Eye (tissue), 1 donor: ENCODE measurements around the gene FGF19.

Source experiments
- DNase-seq: peaks from one replicate; pipeline ENCODE4 v3.0.0-alpha.2; 2015

The FGF19 gene

GRCh38 chr11:69667619-69668604, 35.9 kb downstream of the FGF19 start:
- DNase-seq, result no peak

GRCh38 chr11:69666752-69667536, 36.9 kb downstream of the FGF19 start:
- no peak for DNase-seq

- no peak for DNase-seq
Measured at GRCh38 chr11:69666261-69666660, 37.6 kb downstream of the FGF19 start.

- DNase-seq, result no peak
Measured at GRCh38 chr11:69665669-69666068, 38.2 kb downstream of the FGF19 start.

DNA sequence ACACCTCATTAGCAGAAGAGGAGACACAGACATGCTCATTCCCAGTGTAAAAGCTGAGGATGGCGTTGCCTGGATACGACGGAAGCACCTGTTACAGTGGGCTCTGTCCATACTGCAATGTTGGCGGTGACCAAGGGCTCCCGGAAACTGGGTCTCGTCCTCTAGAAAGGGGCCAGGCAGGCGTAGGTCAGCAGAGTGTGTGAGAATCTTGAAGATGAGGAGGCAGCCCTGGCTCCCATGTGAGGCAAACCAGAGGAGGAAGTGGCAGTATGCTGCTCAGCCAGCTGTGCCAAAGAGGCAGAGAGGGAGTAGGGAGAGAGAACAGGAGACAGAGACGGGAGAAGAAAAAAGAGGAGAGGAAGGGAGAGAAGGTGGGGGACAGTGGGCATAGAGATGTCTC, 38.9 kb downstream of the FGF19 start:
- DNase-seq, result no peak

- DNase-seq, result no peak
Measured at GRCh38 chr11:69664103-69664775, 39.6 kb downstream of the FGF19 start.

- DNase-seq, result no peak
Measured at GRCh38 chr11:69663326-69663725, 40.5 kb downstream of the FGF19 start.

DNA sequence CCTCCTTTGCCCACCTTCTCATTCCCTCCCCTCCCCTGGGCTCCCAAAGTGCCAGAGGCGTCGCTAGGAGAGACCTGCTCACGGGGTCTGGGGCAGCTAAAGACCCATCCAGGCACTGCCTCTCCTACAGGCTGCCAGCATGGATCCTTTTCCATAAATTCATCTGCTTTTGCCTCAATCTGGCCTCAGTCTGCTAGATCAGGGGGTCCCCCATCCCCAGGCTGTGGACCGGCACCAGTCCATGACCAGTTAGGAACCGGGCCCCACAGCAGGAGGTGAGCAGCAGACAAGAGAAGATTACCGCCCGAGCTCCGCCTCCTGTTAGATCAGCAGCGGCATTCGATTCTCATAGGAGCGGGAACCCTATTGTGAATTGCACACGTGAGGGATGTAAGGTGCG, 41.0 kb downstream of the FGF19 start:
- no peak for DNase-seq

- DNase-seq, result no peak
Measured at GRCh38 chr11:69662021-69662698, 41.7 kb downstream of the FGF19 start.

- DNase-seq, result no peak
Measured at GRCh38 chr11:69661413-69661715, 42.5 kb downstream of the FGF19 start.

DNA sequence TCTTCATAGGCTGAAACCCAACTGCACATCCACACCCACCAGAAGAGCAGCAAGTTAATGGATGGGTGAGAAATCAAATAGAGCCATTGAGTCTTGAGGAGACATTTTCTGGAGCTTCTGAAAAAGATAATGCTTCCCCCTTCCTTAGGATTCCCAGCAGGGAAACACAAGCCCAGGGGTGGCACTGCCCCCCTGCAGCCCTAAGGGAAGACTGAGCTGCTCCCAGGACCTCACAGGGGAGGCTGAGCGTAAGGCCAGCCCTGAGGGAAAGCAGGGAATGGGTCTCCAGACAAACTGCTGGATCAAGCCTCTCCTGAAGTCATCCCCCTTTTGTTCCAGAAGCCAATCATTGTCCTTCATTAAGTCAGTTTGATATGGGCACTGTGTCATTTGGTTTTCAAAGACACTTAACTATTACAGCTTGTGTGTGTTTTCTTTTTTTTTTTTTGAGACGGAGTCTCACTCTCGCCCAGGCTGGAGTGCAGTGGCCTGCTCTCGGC, 43.8 kb downstream of the FGF19 start:
- no peak for DNase-seq

DNA sequence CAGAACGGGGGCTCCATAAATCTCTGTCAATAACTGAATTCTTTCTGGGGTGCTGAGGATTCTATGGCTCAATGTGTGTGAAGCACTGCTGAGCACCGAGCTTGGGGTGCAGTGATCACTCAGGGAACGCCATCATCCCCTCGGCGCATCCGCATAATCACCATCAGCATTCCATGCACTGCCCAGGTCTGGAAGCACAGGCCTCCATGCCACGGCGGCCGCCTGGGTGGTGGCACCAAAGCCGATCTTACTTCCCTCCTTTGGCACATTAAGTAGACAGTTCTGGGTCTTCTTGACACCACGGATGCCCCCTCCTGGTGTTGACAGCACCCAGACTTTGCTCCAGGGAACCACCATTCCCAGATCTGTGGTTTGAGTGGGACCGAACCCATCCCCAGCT, 44.2 kb downstream of the FGF19 start:
- DNase-seq, result no peak

- DNase-seq, result no peak
Measured at GRCh38 chr11:69658626-69659450, 45.0 kb downstream of the FGF19 start.

DNA sequence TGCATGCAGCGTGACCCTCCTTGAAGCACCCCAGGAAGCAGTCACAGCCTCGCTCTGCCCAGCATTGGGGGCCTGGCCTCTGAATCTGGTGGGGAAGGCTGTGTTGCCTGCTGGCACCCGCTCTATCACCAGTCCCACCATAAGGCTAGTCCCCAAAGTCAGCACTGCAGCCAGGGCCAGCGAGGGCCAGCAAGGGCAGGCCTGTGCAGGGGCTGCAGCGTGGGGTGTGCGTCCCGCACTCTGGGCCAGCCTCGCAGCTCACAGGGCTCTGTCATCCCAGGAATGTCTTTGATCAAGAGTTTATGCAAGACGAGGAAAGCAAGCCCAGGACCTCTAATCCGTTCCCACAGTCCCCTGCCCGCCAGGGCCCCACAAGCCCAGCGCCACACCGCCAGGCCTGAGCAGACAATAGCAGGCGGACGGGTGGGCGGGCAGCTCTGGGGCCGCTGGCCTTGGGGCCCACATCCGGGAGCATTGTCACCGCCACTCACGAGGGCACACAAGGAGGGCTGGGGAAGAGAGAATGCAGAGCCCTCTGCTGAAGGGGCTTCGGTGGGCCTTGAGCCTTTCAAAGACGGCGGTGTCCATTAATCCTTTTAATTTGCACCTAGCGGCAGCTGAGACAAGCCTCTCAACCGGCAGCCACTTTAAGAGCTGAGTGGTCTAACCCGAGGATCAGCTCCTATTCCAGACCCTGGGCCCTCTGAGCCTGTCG, 45.8 kb downstream of the FGF19 start:
- DNase-seq, result peak; percentile 91

DNA sequence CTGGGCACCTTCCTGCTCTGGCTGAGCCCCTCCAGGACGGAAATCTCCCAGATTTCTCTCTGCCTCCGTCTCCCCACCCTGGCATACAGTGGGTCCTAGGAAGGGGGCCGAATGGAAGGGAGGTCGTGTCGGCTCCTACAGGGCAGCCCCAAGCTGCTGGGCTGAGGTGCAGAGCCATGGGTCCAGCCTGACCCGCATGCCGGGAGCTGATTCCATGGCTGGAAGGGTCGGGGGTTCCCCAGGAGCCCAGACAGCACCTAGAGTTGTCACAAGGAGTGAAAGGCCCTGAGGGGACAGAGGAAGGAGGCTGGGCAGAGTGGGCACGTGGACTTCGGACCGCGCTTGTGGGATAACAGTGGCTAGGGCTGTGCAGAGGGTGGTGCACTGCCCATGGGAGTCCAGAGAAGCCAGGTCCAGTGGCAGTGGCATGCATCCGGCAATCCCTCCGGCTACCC, 46.3 kb downstream of the FGF19 start:
- no peak for DNase-seq

DNA sequence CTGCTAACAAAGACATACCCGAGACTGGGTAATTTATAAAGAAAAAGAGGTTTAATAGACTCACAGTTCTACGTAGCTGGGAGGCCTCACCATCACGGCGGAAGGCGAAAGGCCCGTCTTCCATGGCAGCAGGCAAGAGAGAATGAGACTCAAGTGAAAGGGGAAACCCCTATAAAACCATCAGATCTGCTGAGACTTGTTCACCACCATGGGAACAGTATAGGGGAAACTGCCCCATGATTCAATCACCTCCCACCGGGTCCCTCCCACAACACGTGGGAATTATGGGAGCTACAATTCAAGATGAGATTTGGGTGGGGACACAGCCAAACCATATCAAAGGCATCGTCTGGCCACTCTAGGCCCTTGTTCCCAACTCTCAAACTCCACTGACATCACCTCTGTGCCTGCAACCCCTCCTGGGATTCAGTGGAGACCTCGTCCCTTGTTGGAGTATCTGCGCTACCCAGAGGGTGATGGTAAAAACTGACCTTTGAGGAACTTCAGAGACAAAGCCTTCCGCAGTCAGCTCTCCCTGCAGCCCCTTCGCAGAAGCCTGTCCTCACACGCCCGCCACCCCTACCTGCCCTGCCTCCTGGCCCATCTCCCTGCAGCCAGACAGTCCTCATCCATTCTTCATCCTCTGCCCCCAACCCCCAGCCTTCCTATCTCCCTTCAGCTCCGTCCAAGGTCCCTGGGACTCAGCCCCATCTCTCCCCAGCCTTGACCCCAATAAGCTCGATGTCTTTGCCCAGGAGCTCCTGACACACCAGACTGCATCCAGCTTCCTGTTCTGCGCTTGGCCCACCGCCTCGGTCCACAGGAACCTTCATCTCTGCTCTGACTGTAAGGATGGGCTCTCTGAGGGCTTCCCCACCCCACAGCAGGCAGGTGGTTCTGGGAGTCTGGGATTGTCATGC, 47.0 kb downstream of the FGF19 start:
- peak; percentile 46 for DNase-seq

- DNase-seq, result peak; percentile 50
Measured at GRCh38 chr11:69655479-69656428, 48.1 kb downstream of the FGF19 start.

DNA sequence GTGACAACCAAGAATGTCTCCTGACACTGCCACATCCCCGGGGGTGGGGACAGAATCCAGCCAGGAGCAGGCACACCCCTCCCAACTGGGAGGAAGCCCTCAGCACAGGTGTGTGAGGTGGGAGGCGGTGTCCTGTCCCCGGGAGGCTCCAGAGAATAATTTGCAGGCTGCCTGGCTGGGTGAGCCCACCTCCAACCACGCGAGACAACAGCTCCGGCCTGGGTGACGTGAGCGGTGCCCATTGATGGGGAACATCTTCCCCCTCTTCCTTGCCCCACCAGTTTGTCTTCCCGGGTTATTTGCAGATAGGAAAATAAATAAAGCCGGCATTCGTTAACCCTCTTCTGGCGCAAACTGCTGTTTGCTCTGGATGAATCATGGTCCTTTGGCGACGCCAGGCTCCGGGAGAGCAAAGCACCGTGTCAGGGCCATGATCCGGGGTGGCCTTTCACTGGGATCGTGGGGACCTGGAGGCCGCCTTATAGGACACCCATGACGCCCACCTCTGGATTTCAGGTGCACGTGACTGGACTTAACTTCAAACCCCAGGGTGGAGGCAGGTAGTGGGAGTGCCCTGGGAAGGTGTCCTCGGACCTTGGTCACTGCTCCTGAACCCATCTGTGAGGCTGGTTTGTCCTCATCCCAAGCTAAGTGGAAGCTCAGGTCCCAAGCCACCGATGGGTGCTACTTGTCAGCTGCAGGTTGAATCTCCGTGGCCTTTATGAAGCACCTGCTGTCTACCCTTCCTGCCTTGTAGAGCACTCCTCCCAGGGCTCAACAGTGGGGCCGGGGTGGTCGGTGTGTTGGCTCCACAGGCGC, 49.0 kb downstream of the FGF19 start:
- peak; percentile 35 for DNase-seq
